ENCODE results near the gene CTNND1. TPM values are rescaled to one million over a fixed set of nuclear protein-coding genes. Genes with fewer than 3 reads are reported as not detected.

The CTNND1 gene
- total RNA-seq, 5 donors from 2014 or later (not counting 1 experiment from before 2014, with no cell fraction given): 8.3 to 17.5 (median 12.5) TPM

DNA sequence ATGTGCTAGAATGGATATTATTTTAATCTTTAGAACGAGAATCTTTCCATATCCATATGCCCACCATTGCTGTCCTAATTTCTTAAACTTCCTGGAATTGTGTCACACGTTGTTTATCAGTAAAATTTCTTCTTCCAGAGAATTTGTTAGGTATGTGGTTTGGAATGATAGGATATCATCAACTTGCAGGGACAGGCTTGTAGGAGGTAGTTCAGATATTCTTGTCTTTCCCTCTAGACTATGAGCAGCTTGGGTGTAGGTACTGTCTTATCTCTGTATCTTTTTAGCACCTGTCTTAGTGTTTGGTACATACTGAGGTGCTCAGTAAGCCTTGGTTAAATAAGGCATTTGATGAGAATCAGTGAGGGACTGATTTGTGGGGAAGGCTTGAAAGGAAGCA is 3.4 kb downstream of the CTNND1 start:
- Histone ChIP-seq H3K4me3 (ENCODE audit: control insufficient read depth in 1 of 2, extremely low read depth in 1 of 2, low read length in 1 of 2) (no peak overlapping the region), H3K9me3 (no peaks in the 10 kb centered on the region), H3K36me3 (ENCODE audit: control insufficient read depth in 2 of 2, extremely low read depth in 1 of 2, insufficient read depth in 1 of 2, low read length in 1 of 2) (no peaks in the 10 kb centered on the region), H3K4me1 (ENCODE audit: control insufficient read depth in 1 of 2, extremely low read depth in 1 of 2, insufficient read depth in 2 of 2, low read length in 2 of 2) (peaks cover 3 to 14% of the 10 kb centered on the region in 2 experiments), H3K27ac (ENCODE audit: low read length) (no peak overlapping the region), H3K27me3 (replicated peaks in 1 of 2; ENCODE audit: control insufficient read depth in 2 of 2, extremely low read depth in 1 of 2, insufficient read depth in 2 of 2, low read length in 1 of 2) (no peaks in the 10 kb centered on the region)
- Mint-ChIP-seq H3K36me3 (peaks cover 14% of the 10 kb centered on the region), H3K27me3 (no peaks in the 10 kb centered on the region), H3K27ac (no peak overlapping the region), H3K4me1 (peaks cover 14 to 40% (median 16%) of the 10 kb centered on the region in 3 donors), H3K9me3 (no peaks in the 10 kb centered on the region), H3K4me3 (no peak overlapping the region)
- ChIA-PET CTCF (interaction anchor here (0.6 to 2.1 kb wide), 4 partner anchors 35 to 262 kb away, joined by 4 to 19 read pairs (median 8); no protein-coding TSS in a partner anchor), POLR2A (no interaction called here)
- DNase-seq (no peak), ATAC-seq (replicated peaks in 1 of 4) (no peak)
- no CpG with 5 or more reads among the region's 2 CpGs for WGBS (ENCODE audit: insufficient coverage)

DNA sequence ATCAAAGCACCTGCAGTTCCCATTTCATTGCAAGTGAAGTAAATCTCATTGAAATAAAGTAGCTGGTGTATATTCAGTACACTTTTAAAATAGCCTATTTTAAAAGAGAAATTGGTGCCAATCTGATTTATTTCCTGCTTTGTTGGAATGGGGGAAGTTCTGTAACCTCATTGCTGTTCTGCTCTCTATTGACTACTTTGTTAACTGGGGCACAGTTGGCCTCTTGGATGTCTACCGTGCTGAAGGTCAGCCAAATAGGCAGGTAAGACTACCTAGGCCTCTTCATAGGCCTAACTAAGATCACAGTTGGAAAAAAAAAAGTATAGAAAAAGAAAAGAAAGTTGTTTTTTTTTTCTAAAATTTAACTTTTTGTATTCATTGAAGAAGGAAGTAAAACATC is 9.2 kb downstream of the CTNND1 start:
- H3K4me3 Mint-ChIP-seq: no peak overlapping the region
- H3K36me3 Mint-ChIP-seq: peaks cover 19% of the 10 kb centered on the region

DNA sequence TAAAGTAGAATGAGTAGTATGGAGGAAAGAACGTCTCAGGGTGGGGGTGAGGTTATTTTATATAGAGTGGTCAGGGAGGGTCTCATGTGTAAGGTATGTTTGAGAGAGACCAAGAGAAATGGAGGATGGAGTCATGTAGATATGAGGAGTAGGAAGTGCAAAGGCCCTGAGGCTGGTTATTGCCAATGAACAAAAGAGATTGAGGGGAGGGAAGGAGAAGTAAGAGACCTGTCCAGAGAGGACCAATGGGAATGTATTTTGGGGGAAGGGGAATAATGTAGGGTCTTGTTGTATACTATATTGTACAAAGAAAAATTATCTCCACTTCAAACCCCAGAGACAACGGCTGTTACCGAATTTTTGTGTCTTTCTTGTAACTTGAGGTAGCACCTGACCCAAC is 9.8 kb downstream of the CTNND1 start:
- Mint-ChIP-seq H3K4me1 (peaks cover 2 to 13% (median 7%) of the 10 kb centered on the region in 3 donors), H3K27me3 (no peaks in the 10 kb centered on the region), H3K27ac (no peak overlapping the region), H3K36me3 (peaks cover 17% of the 10 kb centered on the region), H3K9me3 (no peaks in the 10 kb centered on the region), H3K4me3 (no peak overlapping the region)
- POLR2A ChIA-PET: interaction anchor here in 1 of 2 donors (0.6 kb wide), 1 partner anchor 1999 kb away, joined by 4 read pairs; no protein-coding TSS in a partner anchor
- Histone ChIP-seq H3K36me3 (ENCODE audit: control insufficient read depth in 2 of 2, extremely low read depth in 1 of 2, insufficient read depth in 1 of 2, low read length in 1 of 2) (no peaks in the 10 kb centered on the region), H3K27me3 (replicated peaks in 1 of 2; ENCODE audit: control insufficient read depth in 2 of 2, extremely low read depth in 1 of 2, insufficient read depth in 2 of 2, low read length in 1 of 2) (no peaks in the 10 kb centered on the region), H3K4me3 (ENCODE audit: control insufficient read depth in 1 of 2, extremely low read depth in 1 of 2, low read length in 1 of 2) (no peak overlapping the region), H3K27ac (ENCODE audit: low read length) (no peak overlapping the region), H3K4me1 (ENCODE audit: control insufficient read depth in 1 of 2, extremely low read depth in 1 of 2, insufficient read depth in 2 of 2, low read length in 2 of 2) (peaks cover 0 to 3% of the 10 kb centered on the region in 2 experiments), H3K9me3 (no peaks in the 10 kb centered on the region)
- ATAC-seq (replicated peaks in 1 of 4): no peak
- DNase-seq: no peak
- 79% methylated on average over 1 of the region's 3 CpGs for WGBS (ENCODE audit: insufficient coverage)
- CTCF ChIA-PET: interaction anchor here in 1 of 2 donors (0.7 kb wide), 1 partner anchor 73 kb away, joined by 3 read pairs; no protein-coding TSS in a partner anchor

More for the DNA sequence above, 9.2 kb downstream of the CTNND1 start:
- no CpG with 5 or more reads among the region's 1 CpG for WGBS (ENCODE audit: insufficient coverage)
- ChIA-PET POLR2A (no interaction called here), CTCF (no interaction called here)
- no peak overlapping the region for H3K27ac Mint-ChIP-seq
- no peaks in the 10 kb centered on the region for H3K27me3 Mint-ChIP-seq
- H3K4me1 ChIP-seq (ENCODE audit: control insufficient read depth in 1 of 2, extremely low read depth in 1 of 2, insufficient read depth in 2 of 2, low read length in 2 of 2): peaks cover 0 to 3% of the 10 kb centered on the region in 2 experiments
- no peaks in the 10 kb centered on the region for H3K9me3 ChIP-seq
- no peaks in the 10 kb centered on the region for H3K9me3 Mint-ChIP-seq
- H3K4me1 Mint-ChIP-seq: peaks cover 2 to 13% (median 7%) of the 10 kb centered on the region in 3 donors
- H3K4me3 ChIP-seq (ENCODE audit: control insufficient read depth in 1 of 2, extremely low read depth in 1 of 2, low read length in 1 of 2): no peak overlapping the region
- no peak overlapping the region for H3K27ac ChIP-seq (ENCODE audit: low read length)
- no peaks in the 10 kb centered on the region for H3K36me3 ChIP-seq (ENCODE audit: control insufficient read depth in 2 of 2, extremely low read depth in 1 of 2, insufficient read depth in 1 of 2, low read length in 1 of 2)
- no peak for DNase-seq
- no peaks in the 10 kb centered on the region for H3K27me3 ChIP-seq (replicated peaks in 1 of 2; ENCODE audit: control insufficient read depth in 2 of 2, extremely low read depth in 1 of 2, insufficient read depth in 2 of 2, low read length in 1 of 2)
- no peak for ATAC-seq (replicated peaks in 1 of 4)

DNA sequence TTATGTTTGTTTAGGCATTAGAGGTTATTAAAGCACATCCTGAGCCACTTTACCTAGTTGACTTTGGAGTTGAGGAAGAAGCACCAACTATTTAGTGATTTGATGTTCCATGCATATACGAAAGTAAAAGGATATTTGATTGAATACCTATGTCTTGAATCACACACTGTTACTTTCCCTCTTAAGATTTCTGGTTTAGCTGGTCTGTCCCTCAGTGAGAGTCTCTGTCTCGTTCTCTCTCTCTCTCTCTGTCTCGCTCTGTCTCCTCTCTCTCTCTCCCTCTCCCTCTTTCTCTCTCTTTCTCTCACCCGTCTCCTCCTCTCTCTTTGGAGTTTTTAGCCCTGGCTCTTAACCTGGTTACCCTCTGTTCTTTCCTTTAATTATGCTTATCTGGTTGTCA is 11.0 kb downstream of the CTNND1 start:
- DNase-seq: no peak
- Mint-ChIP-seq H3K36me3 (peaks cover 9% of the 10 kb centered on the region), H3K4me3 (no peak overlapping the region), H3K27ac (no peak overlapping the region), H3K4me1 (peaks cover 2 to 23% (median 7%) of the 10 kb centered on the region in 3 donors), H3K27me3 (no peaks in the 10 kb centered on the region), H3K9me3 (no peaks in the 10 kb centered on the region)
- H3K36me3 ChIP-seq (ENCODE audit: control insufficient read depth in 2 of 2, extremely low read depth in 1 of 2, insufficient read depth in 1 of 2, low read length in 1 of 2): no peaks in the 10 kb centered on the region
- CTCF ChIA-PET: interaction anchor here in 1 of 2 donors (1.2 kb wide), 1 partner anchor 28 kb away, joined by 3 read pairs; no protein-coding TSS in a partner anchor
- H3K4me3 ChIP-seq (ENCODE audit: control insufficient read depth in 1 of 2, extremely low read depth in 1 of 2, low read length in 1 of 2): no peak overlapping the region
- no peak overlapping the region for H3K27ac ChIP-seq (ENCODE audit: low read length)
- H3K9me3 ChIP-seq: no peaks in the 10 kb centered on the region
- no peaks in the 10 kb centered on the region for H3K27me3 ChIP-seq (replicated peaks in 1 of 2; ENCODE audit: control insufficient read depth in 2 of 2, extremely low read depth in 1 of 2, insufficient read depth in 2 of 2, low read length in 1 of 2)
- no peak for ATAC-seq (replicated peaks in 1 of 4)
- WGBS (ENCODE audit: insufficient coverage): 78% methylated on average over 1 of the region's 4 CpGs
- H3K4me1 ChIP-seq (ENCODE audit: control insufficient read depth in 1 of 2, extremely low read depth in 1 of 2, insufficient read depth in 2 of 2, low read length in 2 of 2): peaks cover 0 to 3% of the 10 kb centered on the region in 2 experiments
- POLR2A ChIA-PET: no interaction called here

- H3K27ac ChIP-seq (ENCODE audit: low read length): no peak overlapping the region
- POLR2A ChIA-PET: no interaction called here
- no peak overlapping the region for H3K4me3 ChIP-seq (ENCODE audit: control insufficient read depth in 1 of 2, extremely low read depth in 1 of 2, low read length in 1 of 2)
Measured at GRCh38 chr11:57773026-57773598, 11.5 kb downstream of the CTNND1 start.

GRCh38 chr11:57775491-57775890 is 13.9 kb downstream of the CTNND1 start:
- no peaks in the 10 kb centered on the region for H3K36me3 ChIP-seq (ENCODE audit: control insufficient read depth in 2 of 2, extremely low read depth in 1 of 2, insufficient read depth in 1 of 2, low read length in 1 of 2)
- ATAC-seq (replicated peaks in 1 of 4): no peak
- H3K4me3 ChIP-seq (ENCODE audit: control insufficient read depth in 1 of 2, extremely low read depth in 1 of 2, low read length in 1 of 2): no peak overlapping the region
- H3K27me3 ChIP-seq (replicated peaks in 1 of 2; ENCODE audit: control insufficient read depth in 2 of 2, extremely low read depth in 1 of 2, insufficient read depth in 2 of 2, low read length in 1 of 2): no peaks in the 10 kb centered on the region
- ChIA-PET CTCF (interaction anchor here in 1 of 2 donors (0.9 to 1.2 kb wide), 3 partner anchors 9 to 25 kb away, joined by 3 to 5 read pairs (median 4); no protein-coding TSS in a partner anchor), POLR2A (interaction anchor here in 1 of 2 donors (0.6 to 0.7 kb wide), 2 partner anchors 131 to 1804 kb away, joined by 3 to 6 read pairs; no protein-coding TSS in a partner anchor)
- 90% methylated on average over 1 of the region's 5 CpGs for WGBS (ENCODE audit: insufficient coverage)
- peaks cover 10 to 29% (median 13%) of the 10 kb centered on the region in 3 donors for H3K4me1 Mint-ChIP-seq
- no peak overlapping the region for H3K4me3 Mint-ChIP-seq
- DNase-seq: no peak
- H3K27ac ChIP-seq (ENCODE audit: low read length): no peak overlapping the region
- H3K9me3 ChIP-seq: no peaks in the 10 kb centered on the region
- H3K4me1 ChIP-seq (ENCODE audit: control insufficient read depth in 1 of 2, extremely low read depth in 1 of 2, insufficient read depth in 2 of 2, low read length in 2 of 2): peaks cover 3 to 13% of the 10 kb centered on the region in 2 experiments
- H3K9me3 Mint-ChIP-seq: no peaks in the 10 kb centered on the region
- no peak overlapping the region for H3K27ac Mint-ChIP-seq
- no peaks in the 10 kb centered on the region for H3K27me3 Mint-ChIP-seq
- peaks cover 5% of the 10 kb centered on the region for H3K36me3 Mint-ChIP-seq

More at GRCh38 chr11:57773026-57773598, 11.5 kb downstream of the CTNND1 start:
- no CpG with 5 or more reads among the region's 5 CpGs for WGBS (ENCODE audit: insufficient coverage)
- H3K27ac Mint-ChIP-seq: no peak overlapping the region
- no peaks in the 10 kb centered on the region for H3K9me3 Mint-ChIP-seq
- CTCF ChIA-PET: interaction anchor here in 1 of 2 donors (1.2 kb wide), 1 partner anchor 28 kb away, joined by 3 read pairs; no protein-coding TSS in a partner anchor
- no peaks in the 10 kb centered on the region for H3K36me3 ChIP-seq (ENCODE audit: control insufficient read depth in 2 of 2, extremely low read depth in 1 of 2, insufficient read depth in 1 of 2, low read length in 1 of 2)
- ATAC-seq (replicated peaks in 1 of 4) (no peak), DNase-seq (no peak)
- H3K9me3 ChIP-seq: no peaks in the 10 kb centered on the region
- peaks cover 0 to 3% of the 10 kb centered on the region in 2 experiments for H3K4me1 ChIP-seq (ENCODE audit: control insufficient read depth in 1 of 2, extremely low read depth in 1 of 2, insufficient read depth in 2 of 2, low read length in 2 of 2)
- peaks cover 9% of the 10 kb centered on the region for H3K36me3 Mint-ChIP-seq
- no peaks in the 10 kb centered on the region for H3K27me3 ChIP-seq (replicated peaks in 1 of 2; ENCODE audit: control insufficient read depth in 2 of 2, extremely low read depth in 1 of 2, insufficient read depth in 2 of 2, low read length in 1 of 2)
- no peaks in the 10 kb centered on the region for H3K27me3 Mint-ChIP-seq
- no peak overlapping the region for H3K4me3 Mint-ChIP-seq
- H3K4me1 Mint-ChIP-seq: peaks cover 2 to 24% (median 7%) of the 10 kb centered on the region in 3 donors

All from T-cell (primary cell).